GM23338 (cell line): ENCODE results near the gene TMEM98. TPM values are rescaled to one million over a fixed set of nuclear protein-coding genes. Genes with fewer than 3 reads are reported as not detected.
"Not testable (repeated sequence)": the region's sequence is repeated elsewhere in the genome, so short reads cannot be mapped to it uniquely, and the experiment has no call there.

Experiments
- ATAC-seq: fragments of 200-7000 bp; cut with Tn5 transposase; 3 replicates; pipeline ENCODE4 v1.9.1; 2020
- DNase-seq: peaks from one replicate; pipeline ENCODE4 v3.0.0-alpha.2; 2015; ENCODE audit warnings: low spot score
- H2AFZ ChIP-seq: fragments of 200-600 bp; sonication (generic); 2 replicates; pipeline ENCODE4 v1.8.0; 2016; ENCODE audit warnings: antibody characterized with exemption, mild to moderate bottlenecking, moderate library complexity
- H3F3A ChIP-seq: fragments of 200-600 bp; sonication (generic); replicated peaks from 2 replicates; pipeline ENCODE4 v1.8.0; 2017; ENCODE audit warnings: antibody characterized with exemption, mixed run types, low read depth
- H3K27ac ChIP-seq: fragments of 200-600 bp; sonication (generic); 2 replicates; pipeline ENCODE4 v1.6.1; 2016; ENCODE audit warnings: low read depth
- H3K27me3 ChIP-seq: fragments of 200-600 bp; sonication (generic); 2 replicates; pipeline ENCODE4 v1.8.0; 2016; ENCODE audit warnings: mild to moderate bottlenecking, mixed run types, moderate library complexity; ENCODE audit not compliant: insufficient read depth
- H3K36me3 ChIP-seq: fragments of 200-600 bp; sonication (generic); 2 replicates; pipeline ENCODE4 v1.8.0; 2016; ENCODE audit warnings: mild to moderate bottlenecking; ENCODE audit not compliant: insufficient read depth
- H3K4me1 ChIP-seq: fragments of 200-600 bp; sonication (generic); 2 replicates; pipeline ENCODE4 v1.8.0; 2016; ENCODE audit warnings: mild to moderate bottlenecking, moderate library complexity; ENCODE audit not compliant: insufficient read depth
- H3K4me2 ChIP-seq: fragments of 200-600 bp; sonication (generic); 2 replicates; pipeline ENCODE4 v1.7.1; 2017; ENCODE audit warnings: mixed run types
- H3K4me3 ChIP-seq: fragments of 200-600 bp; sonication (generic); 2 replicates; pipeline ENCODE4 v1.6.1; 2016; ENCODE audit warnings: mixed run types
- H3K79me2 ChIP-seq: fragments of 200-600 bp; sonication (generic); replicated peaks from 2 replicates; pipeline ENCODE4 v1.8.0; 2017; ENCODE audit warnings: mild to moderate bottlenecking; ENCODE audit not compliant: insufficient read depth
- H3K9me2 ChIP-seq: fragments of 200-600 bp; sonication (generic); 2 replicates; pipeline ENCODE4 v1.8.0; 2017; ENCODE audit not compliant: insufficient read depth
- H4K20me1 ChIP-seq: fragments of 200-600 bp; sonication (generic); replicated peaks from 2 replicates; pipeline ENCODE4 v1.8.0; 2017; ENCODE audit warnings: mild to moderate bottlenecking; ENCODE audit not compliant: insufficient read depth
- H3K27ac Mint-ChIP-seq: 2 replicates; pipeline ENCODE4 v1.8.0; 2020; ENCODE audit warnings: inconsistent platforms, mild to moderate bottlenecking, moderate library complexity, mixed read lengths
- H3K27me3 Mint-ChIP-seq: 3 replicates; pipeline ENCODE4 v1.8.0; 2022; ENCODE audit warnings: low read depth, mild to moderate bottlenecking, moderate library complexity, mixed read lengths, inconsistent platforms; ENCODE audit not compliant: insufficient read depth, poor library complexity
- H3K36me3 Mint-ChIP-seq: 3 replicates; pipeline ENCODE4 v1.8.0; 2021; ENCODE audit warnings: low read depth, mild to moderate bottlenecking, inconsistent platforms, moderate library complexity, mixed read lengths
- H3K4me1 Mint-ChIP-seq: 3 replicates; pipeline ENCODE4 v1.8.0; 2020; ENCODE audit warnings: mild to moderate bottlenecking, inconsistent platforms, mixed read lengths
- H3K4me3 Mint-ChIP-seq: 3 replicates; pipeline ENCODE4 v1.8.0; 2021; ENCODE audit warnings: moderate library complexity, mild to moderate bottlenecking, inconsistent platforms, mixed read lengths
- H3K9me3 Mint-ChIP-seq: 3 replicates; pipeline ENCODE4 v1.8.0; 2020; ENCODE audit warnings: moderate library complexity, mild to moderate bottlenecking, inconsistent platforms, mixed read lengths
- CREB1 ChIP-seq: fragments of 250-450 bp; sonication (Bioruptor Pico); IDR thresholded peaks from 2 replicates; pipeline ENCODE4 v1.5.0; 2020; ENCODE audit warnings: low read depth, mild to moderate bottlenecking, moderate library complexity
- EZH2 ChIP-seq: fragments of 200-600 bp; sonication (generic); IDR thresholded peaks from one replicate; pipeline ENCODE4 v1.8.0; 2017; ENCODE audit warnings: antibody characterized with exemption, mild to moderate bottlenecking, low read depth; ENCODE audit not compliant: unreplicated experiment
- EZH2phosphoT487 ChIP-seq: fragments of 200-600 bp; sonication (generic); IDR thresholded peaks from one replicate; pipeline ENCODE4 v1.8.1; 2018; ENCODE audit warnings: antibody characterized with exemption; ENCODE audit not compliant: unreplicated experiment
- JUNB ChIP-seq: IDR thresholded peaks from one replicate; pipeline ENCODE4 v1.6.1; 2016; ENCODE audit warnings: antibody characterized with exemption; ENCODE audit not compliant: unreplicated experiment
- NANOG ChIP-seq: IDR thresholded peaks from 2 replicates; pipeline ENCODE4 v1.6.1; 2016; ENCODE audit warnings: antibody characterized with exemption, borderline replicate concordance
- STAT1 ChIP-seq: IDR thresholded peaks from one replicate; pipeline ENCODE4 v1.6.1; 2016; ENCODE audit warnings: antibody characterized with exemption; ENCODE audit not compliant: unreplicated experiment
- ZNF114 ChIP-seq: fragments of 250-450 bp; sonication (Bioruptor Pico); IDR thresholded peaks from 2 replicates; pipeline ENCODE4 v1.5.0; 2020; ENCODE audit warnings: mild to moderate bottlenecking, moderate library complexity
- ZNF331 ChIP-seq: fragments of 250-450 bp; sonication (Bioruptor Pico); IDR thresholded peaks from 2 replicates; pipeline ENCODE4 v1.5.0; 2020; ENCODE audit warnings: low read depth, mild to moderate bottlenecking, moderate library complexity
- ZNF462 ChIP-seq: fragments of 250-450 bp; sonication (Bioruptor Pico); IDR thresholded peaks from 2 replicates; pipeline ENCODE4 v1.5.0; 2020; ENCODE audit warnings: mild to moderate bottlenecking, moderate library complexity
- polyA plus RNA-seq: library from polyadenylated mRNA; unstranded; fragments of >200 nt; fragmentation: Nextera tagmentation; extraction: Ambion mirVana; gene quantifications from 2 replicates; pipeline ENCODE4 v1.2.1, GENCODE V29; 2016
- total RNA-seq: library from RNA; depleted of rRNA; stranded (reverse); fragments of >200 nt; shearing (Covaris generic); gene quantifications from 2 replicates; pipeline ENCODE4 v1.2.3, GENCODE V29; 2014
- TF ChIP-seq, protein P1 (sequence below): IDR thresholded peaks from one replicate; pipeline ENCODE4 v1.6.1; 2018; ENCODE audit warnings: antibody characterized with exemption; ENCODE audit not compliant: unreplicated experiment
- TF ChIP-seq, protein P2 (sequence below), 2 experiments: fragments of 200-600 bp in 1 of 2; sonication (generic) in 1 of 2; conservative IDR thresholded peaks; 2 replicates each; pipeline versions ENCODE4 v1.5.1 to v1.6.1; 2016 to 2017; ENCODE audit warnings: antibody characterized with exemption in 2 of 2, low read depth in 2 of 2, mild to moderate bottlenecking in 2 of 2, moderate library complexity in 1 of 2

Gene TMEM98
- total and polyA plus RNA-seq, 2 experiments from 2014 or later = 60.4 to 94.8 TPM

- not testable (repeated sequence) for H3K4me3 Mint-ChIP-seq, H3K4me1 Mint-ChIP-seq, H3K4me1 ChIP-seq, DNase-seq, H3F3A ChIP-seq, H3K4me3 ChIP-seq, H3K4me2 ChIP-seq, H3K27ac Mint-ChIP-seq, H3K27me3 Mint-ChIP-seq, H3K9me3 Mint-ChIP-seq, H3K27ac ChIP-seq, H3K36me3 ChIP-seq, H2AFZ ChIP-seq, ATAC-seq, H3K36me3 Mint-ChIP-seq, H3K79me2 ChIP-seq, H3K27me3 ChIP-seq, H3K9me2 ChIP-seq, H4K20me1 ChIP-seq
These were observed 24.5 kb downstream of the TMEM98 start for GRCh38 chr17:32952491-32952890.

DNA sequence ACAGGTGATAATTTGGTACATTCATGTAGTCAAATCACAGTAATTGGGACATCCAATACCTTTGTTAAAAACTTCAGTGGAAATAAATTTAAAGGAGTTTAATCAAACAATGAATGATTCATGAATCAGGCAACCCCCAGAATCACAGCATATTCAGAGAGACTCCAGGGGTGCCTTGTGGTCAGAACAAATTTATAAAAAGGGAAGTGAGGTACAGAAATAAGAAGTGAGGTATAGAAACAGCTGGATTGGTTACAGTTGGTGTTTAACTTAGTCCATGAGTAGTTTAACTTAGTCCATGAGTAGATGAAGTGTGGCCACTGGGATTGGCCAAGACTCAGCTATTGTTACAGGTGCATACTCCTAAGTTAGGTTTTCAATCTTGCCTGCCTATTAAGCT is 25.1 kb downstream of the TMEM98 start:
- no peak overlapping the region for H3K4me3 ChIP-seq
- H4K20me1 ChIP-seq = no peaks in the 10 kb centered on the region
- H3K4me1 ChIP-seq = peaks cover 3% of the 10 kb centered on the region; the same call in 1 of the 2 replicates
- no peaks in the 10 kb centered on the region for H3K27me3 ChIP-seq
- no peaks in the 10 kb centered on the region for H3K9me3 Mint-ChIP-seq
- TF ChIP-seq STAT1 = no peak
- no peak for TF ChIP-seq ZNF462
- TF ChIP-seq ZNF114 (CRISPR knock-in tag) = no peak
- TF ChIP-seq ZNF331 = no peak
- TF ChIP-seq, protein P1, sequence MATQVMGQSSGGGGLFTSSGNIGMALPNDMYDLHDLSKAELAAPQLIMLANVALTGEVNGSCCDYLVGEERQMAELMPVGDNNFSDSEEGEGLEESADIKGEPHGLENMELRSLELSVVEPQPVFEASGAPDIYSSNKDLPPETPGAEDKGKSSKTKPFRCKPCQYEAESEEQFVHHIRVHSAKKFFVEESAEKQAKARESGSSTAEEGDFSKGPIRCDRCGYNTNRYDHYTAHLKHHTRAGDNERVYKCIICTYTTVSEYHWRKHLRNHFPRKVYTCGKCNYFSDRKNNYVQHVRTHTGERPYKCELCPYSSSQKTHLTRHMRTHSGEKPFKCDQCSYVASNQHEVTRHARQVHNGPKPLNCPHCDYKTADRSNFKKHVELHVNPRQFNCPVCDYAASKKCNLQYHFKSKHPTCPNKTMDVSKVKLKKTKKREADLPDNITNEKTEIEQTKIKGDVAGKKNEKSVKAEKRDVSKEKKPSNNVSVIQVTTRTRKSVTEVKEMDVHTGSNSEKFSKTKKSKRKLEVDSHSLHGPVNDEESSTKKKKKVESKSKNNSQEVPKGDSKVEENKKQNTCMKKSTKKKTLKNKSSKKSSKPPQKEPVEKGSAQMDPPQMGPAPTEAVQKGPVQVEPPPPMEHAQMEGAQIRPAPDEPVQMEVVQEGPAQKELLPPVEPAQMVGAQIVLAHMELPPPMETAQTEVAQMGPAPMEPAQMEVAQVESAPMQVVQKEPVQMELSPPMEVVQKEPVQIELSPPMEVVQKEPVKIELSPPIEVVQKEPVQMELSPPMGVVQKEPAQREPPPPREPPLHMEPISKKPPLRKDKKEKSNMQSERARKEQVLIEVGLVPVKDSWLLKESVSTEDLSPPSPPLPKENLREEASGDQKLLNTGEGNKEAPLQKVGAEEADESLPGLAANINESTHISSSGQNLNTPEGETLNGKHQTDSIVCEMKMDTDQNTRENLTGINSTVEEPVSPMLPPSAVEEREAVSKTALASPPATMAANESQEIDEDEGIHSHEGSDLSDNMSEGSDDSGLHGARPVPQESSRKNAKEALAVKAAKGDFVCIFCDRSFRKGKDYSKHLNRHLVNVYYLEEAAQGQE = no peak
- TF ChIP-seq EZH2phosphoT487 = no peak
- no peak for TF ChIP-seq EZH2
- no peak for TF ChIP-seq CREB1
- no peak for TF ChIP-seq JUNB
- no peak for TF ChIP-seq NANOG
- TF ChIP-seq, protein P2, sequence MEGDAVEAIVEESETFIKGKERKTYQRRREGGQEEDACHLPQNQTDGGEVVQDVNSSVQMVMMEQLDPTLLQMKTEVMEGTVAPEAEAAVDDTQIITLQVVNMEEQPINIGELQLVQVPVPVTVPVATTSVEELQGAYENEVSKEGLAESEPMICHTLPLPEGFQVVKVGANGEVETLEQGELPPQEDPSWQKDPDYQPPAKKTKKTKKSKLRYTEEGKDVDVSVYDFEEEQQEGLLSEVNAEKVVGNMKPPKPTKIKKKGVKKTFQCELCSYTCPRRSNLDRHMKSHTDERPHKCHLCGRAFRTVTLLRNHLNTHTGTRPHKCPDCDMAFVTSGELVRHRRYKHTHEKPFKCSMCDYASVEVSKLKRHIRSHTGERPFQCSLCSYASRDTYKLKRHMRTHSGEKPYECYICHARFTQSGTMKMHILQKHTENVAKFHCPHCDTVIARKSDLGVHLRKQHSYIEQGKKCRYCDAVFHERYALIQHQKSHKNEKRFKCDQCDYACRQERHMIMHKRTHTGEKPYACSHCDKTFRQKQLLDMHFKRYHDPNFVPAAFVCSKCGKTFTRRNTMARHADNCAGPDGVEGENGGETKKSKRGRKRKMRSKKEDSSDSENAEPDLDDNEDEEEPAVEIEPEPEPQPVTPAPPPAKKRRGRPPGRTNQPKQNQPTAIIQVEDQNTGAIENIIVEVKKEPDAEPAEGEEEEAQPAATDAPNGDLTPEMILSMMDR (conservative IDR thresholded peaks at IDR 0.05; ENCODE audit: low read depth in 2 of 2) = no peak
- no peak overlapping the region for H3K4me3 Mint-ChIP-seq
- no peak overlapping the region for H3K27ac Mint-ChIP-seq
- H3K4me1 Mint-ChIP-seq = peaks cover 5% of the 10 kb centered on the region; the same call in 1 of the 3 replicates
- H3K4me2 ChIP-seq = no peak overlapping the region
- H2AFZ ChIP-seq = no peak overlapping the region
- no peaks in the 10 kb centered on the region for H3K9me2 ChIP-seq
- H3K36me3 Mint-ChIP-seq = no peaks in the 10 kb centered on the region
- H3K27ac ChIP-seq = no peak overlapping the region
- H3K27me3 Mint-ChIP-seq = no peaks in the 10 kb centered on the region
- H3K36me3 ChIP-seq = no peaks in the 10 kb centered on the region
- ATAC-seq (no peak), DNase-seq (no peak)
- no peaks in the 10 kb centered on the region for H3K79me2 ChIP-seq
- H3F3A ChIP-seq = no peaks in the 10 kb centered on the region
